SK-N-SH treated with all-trans-retinoic acid at 6 μM for 48 hours (cell line): ENCODE data around the gene MESP1.

Experiments
- CSDC2 ChIP-seq: fragments of 250-450 bp; sonication (Bioruptor Pico); IDR thresholded peaks from 2 replicates; pipeline ENCODE4 v1.5.0; 2020; ENCODE audit warnings: mild to moderate bottlenecking, moderate library complexity
- SNAI2 ChIP-seq: fragments of 250-450 bp; sonication (Bioruptor Pico); IDR thresholded peaks from 2 replicates; pipeline ENCODE4 v1.5.0; 2020; ENCODE audit warnings: mild to moderate bottlenecking, moderate library complexity
- ZFP30 ChIP-seq: fragments of 450-650 bp; formaldehyde crosslinking; IDR thresholded peaks from 2 replicates; pipeline ENCODE4 v1.5.0; 2022; ENCODE audit warnings: mild to moderate bottlenecking, moderate library complexity
- TF ChIP-seq, protein P1 (sequence below): fragments of 250-450 bp; sonication (Bioruptor Pico); IDR thresholded peaks from 2 replicates; pipeline ENCODE4 v1.5.1; 2020; ENCODE audit warnings: low read depth, mild to moderate bottlenecking, moderate library complexity
- TF ChIP-seq, protein P2 (sequence below): fragments of 250-450 bp; sonication (Bioruptor Pico); IDR thresholded peaks from 2 replicates; pipeline ENCODE4 v1.5.1; 2021; ENCODE audit warnings: mild to moderate bottlenecking, moderate library complexity
- TF ChIP-seq, protein P3 (sequence below): fragments of 250-450 bp; sonication (Bioruptor Pico); IDR thresholded peaks from 2 replicates; pipeline ENCODE4 v1.8.0; 2020; ENCODE audit warnings: mild to moderate bottlenecking, moderate library complexity, borderline replicate concordance

DNA sequence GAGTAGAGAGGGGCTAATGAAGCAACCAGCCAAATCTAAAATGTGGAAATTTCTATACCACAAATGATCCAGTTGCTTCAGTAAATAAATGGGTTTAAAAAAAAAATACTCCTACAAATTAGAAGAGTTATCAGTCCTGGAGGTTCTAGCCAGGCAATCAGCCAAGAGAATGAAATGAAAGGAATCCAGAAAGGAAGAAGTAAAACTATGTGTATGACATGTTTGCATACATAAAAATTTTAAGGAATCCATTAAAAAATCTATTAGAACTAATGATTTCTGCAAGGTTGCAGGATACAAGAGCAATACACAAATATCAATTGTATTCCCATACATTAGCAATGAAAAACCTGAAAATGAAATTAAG is 34.7 kb upstream of the MESP1 start:
- TF ChIP-seq CSDC2 (CRISPR knock-in tag), result no peak
- TF ChIP-seq, protein P1, sequence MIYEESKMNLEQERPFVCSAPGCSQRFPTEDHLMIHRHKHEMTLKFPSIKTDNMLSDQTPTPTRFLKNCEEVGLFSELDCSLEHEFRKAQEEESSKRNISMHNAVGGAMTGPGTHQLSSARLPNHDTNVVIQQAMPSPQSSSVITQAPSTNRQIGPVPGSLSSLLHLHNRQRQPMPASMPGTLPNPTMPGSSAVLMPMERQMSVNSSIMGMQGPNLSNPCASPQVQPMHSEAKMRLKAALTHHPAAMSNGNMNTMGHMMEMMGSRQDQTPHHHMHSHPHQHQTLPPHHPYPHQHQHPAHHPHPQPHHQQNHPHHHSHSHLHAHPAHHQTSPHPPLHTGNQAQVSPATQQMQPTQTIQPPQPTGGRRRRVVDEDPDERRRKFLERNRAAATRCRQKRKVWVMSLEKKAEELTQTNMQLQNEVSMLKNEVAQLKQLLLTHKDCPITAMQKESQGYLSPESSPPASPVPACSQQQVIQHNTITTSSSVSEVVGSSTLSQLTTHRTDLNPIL (CRISPR knock-in tag), result no peak
- TF ChIP-seq, protein P2, sequence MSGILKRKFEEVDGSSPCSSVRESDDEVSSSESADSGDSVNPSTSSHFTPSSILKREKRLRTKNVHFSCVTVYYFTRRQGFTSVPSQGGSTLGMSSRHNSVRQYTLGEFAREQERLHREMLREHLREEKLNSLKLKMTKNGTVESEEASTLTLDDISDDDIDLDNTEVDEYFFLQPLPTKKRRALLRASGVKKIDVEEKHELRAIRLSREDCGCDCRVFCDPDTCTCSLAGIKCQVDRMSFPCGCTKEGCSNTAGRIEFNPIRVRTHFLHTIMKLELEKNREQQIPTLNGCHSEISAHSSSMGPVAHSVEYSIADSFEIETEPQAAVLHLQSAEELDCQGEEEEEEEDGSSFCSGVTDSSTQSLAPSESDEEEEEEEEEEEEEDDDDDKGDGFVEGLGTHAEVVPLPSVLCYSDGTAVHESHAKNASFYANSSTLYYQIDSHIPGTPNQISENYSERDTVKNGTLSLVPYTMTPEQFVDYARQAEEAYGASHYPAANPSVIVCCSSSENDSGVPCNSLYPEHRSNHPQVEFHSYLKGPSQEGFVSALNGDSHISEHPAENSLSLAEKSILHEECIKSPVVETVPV (CRISPR knock-in tag), result no peak
- TF ChIP-seq SNAI2 (CRISPR knock-in tag), result no peak
- TF ChIP-seq ZFP30 (CRISPR knock-in tag), result no peak
- TF ChIP-seq, protein P3, sequence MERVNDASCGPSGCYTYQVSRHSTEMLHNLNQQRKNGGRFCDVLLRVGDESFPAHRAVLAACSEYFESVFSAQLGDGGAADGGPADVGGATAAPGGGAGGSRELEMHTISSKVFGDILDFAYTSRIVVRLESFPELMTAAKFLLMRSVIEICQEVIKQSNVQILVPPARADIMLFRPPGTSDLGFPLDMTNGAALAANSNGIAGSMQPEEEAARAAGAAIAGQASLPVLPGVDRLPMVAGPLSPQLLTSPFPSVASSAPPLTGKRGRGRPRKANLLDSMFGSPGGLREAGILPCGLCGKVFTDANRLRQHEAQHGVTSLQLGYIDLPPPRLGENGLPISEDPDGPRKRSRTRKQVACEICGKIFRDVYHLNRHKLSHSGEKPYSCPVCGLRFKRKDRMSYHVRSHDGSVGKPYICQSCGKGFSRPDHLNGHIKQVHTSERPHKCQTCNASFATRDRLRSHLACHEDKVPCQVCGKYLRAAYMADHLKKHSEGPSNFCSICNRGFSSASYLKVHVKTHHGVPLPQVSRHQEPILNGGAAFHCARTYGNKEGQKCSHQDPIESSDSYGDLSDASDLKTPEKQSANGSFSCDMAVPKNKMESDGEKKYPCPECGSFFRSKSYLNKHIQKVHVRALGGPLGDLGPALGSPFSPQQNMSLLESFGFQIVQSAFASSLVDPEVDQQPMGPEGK (CRISPR knock-in tag), result no peak
